GM12878 (cell line): ENCODE measurements around the gene DNAJB4. TPM values are rescaled to one million over a fixed set of nuclear protein-coding genes. Genes with fewer than 3 reads are reported as not detected.

Source experiments
- ATAC-seq: fragments of 200-7000 bp; cut with Tn5 transposase; 3 replicates; pipeline ENCODE4 v1.9.1; 2020; ENCODE audit warnings: mild to moderate bottlenecking, moderate library complexity
- BruUV-seq: library from RNA; stranded (reverse); fragments of 400-500 nt; replicated peaks from 2 replicates; lab custom pipeline; 2021; lab: Mats Ljungman, UMichigan
- CTCF ChIA-PET: fragments of 300-600 bp; sonication (Branson Sonifier 250); formaldehyde crosslinking; extraction: SDS; loops from one replicate; lab custom pipeline; 2021; ENCODE audit warnings: inconsistent platforms; lab: Yijun Ruan, JAX
- POLR2A ChIA-PET: fragments of 350-600 bp; formaldehyde crosslinking; extraction: SDS; loops from one replicate; lab custom pipeline; 2021; ENCODE audit warnings: inconsistent platforms; lab: Charles Lee
- RAD21 ChIA-PET: fragments of 300-600 bp; sonication (Branson Sonifier 250); formaldehyde crosslinking; loops from one replicate; lab custom pipeline; 2023; ENCODE audit warnings: antibody characterized with exemption; ENCODE audit not compliant: unreplicated experiment; lab: Charles Lee
- SMC1A ChIA-PET: fragments of 300-600 bp; sonication (Branson Sonifier 250); formaldehyde crosslinking; loops from one replicate; lab custom pipeline; 2023; ENCODE audit not compliant: unreplicated experiment, uncharacterized antibody; lab: Charles Lee
- DNase-seq: peaks from one replicate; pipeline ENCODE4 v3.0.0-alpha.2; 2011; ENCODE audit warnings: low read depth, low spot score
- FAIRE-seq: peaks from 3 replicates; lab custom pipeline; 2011; peaks lifted over from hg19 to GRCh38; lab: Jason Lieb, UNC
- H2AFZ ChIP-seq: 2 replicates; pipeline ENCODE4 v1.6.0; 2011; ENCODE audit warnings: low read depth, low read length, control low read depth; ENCODE audit not compliant: control insufficient read depth
- H3K27ac ChIP-seq: 2 replicates; pipeline ENCODE4 v1.5.1; 2011; ENCODE audit warnings: control low read depth; ENCODE audit not compliant: control insufficient read depth, insufficient read depth
- H3K27me3 ChIP-seq, 2 experiments: replicated peaks in 1 of 2; 2 replicates each; pipeline versions ENCODE4 v1.6.0 to v1.6.1; 2011; ENCODE audit warnings: low read length in 1 of 2; ENCODE audit not compliant: control insufficient read depth in 2 of 2, insufficient read depth in 2 of 2
- H3K36me3 ChIP-seq, 2 experiments: 2 replicates each; pipeline ENCODE4 v1.5.1; 2011; ENCODE audit warnings: low read length in 1 of 2; ENCODE audit not compliant: control insufficient read depth in 2 of 2, insufficient read depth in 2 of 2
- H3K4me1 ChIP-seq: 2 replicates; pipeline ENCODE4 v1.6.1; 2011; ENCODE audit warnings: mild to moderate bottlenecking, low read length, moderate library complexity, mixed read lengths; ENCODE audit not compliant: control insufficient read depth, insufficient read depth
- H3K4me2 ChIP-seq: 2 replicates; pipeline ENCODE4 v1.6.0; 2011; ENCODE audit warnings: control low read depth; ENCODE audit not compliant: control insufficient read depth, insufficient read depth
- H3K4me3 ChIP-seq: fragments of 200-600 bp; sonication (generic); 2 replicates; pipeline ENCODE4 v1.5.1; 2016
- H3K79me2 ChIP-seq: 2 replicates; pipeline ENCODE4 v1.6.0; 2011; ENCODE audit warnings: low read length; ENCODE audit not compliant: control insufficient read depth, insufficient read depth
- H3K9ac ChIP-seq: 2 replicates; pipeline ENCODE4 v1.8.0; 2011; ENCODE audit warnings: low read length, control low read depth, mixed read lengths; ENCODE audit not compliant: control insufficient read depth, insufficient read depth
- H3K9me3 ChIP-seq: replicated peaks from 3 replicates; pipeline ENCODE4 v1.5.1; 2011; ENCODE audit warnings: mild to moderate bottlenecking, low read length; ENCODE audit not compliant: control insufficient read depth, insufficient read depth
- H4K20me1 ChIP-seq: 2 replicates; pipeline ENCODE4 v1.6.0; 2011; ENCODE audit not compliant: control insufficient read depth, insufficient read depth
- CBFB ChIP-seq: IDR thresholded peaks from 2 replicates; pipeline ENCODE4 v1.6.1; 2016; ENCODE audit warnings: antibody characterized with exemption, low read depth
- CEBPB ChIP-seq, 2 experiments: fragments of 150-350 bp in 1 of 2; IDR thresholded peaks; 2 replicates each; pipeline ENCODE4 v1.6.1; 2012 to 2014; ENCODE audit warnings: low read depth in 2 of 2, low read length in 2 of 2, borderline replicate concordance in 1 of 2, inconsistent platforms in 1 of 2
- CHD2 ChIP-seq: IDR thresholded peaks from 2 replicates; pipeline ENCODE4 v1.6.1; 2011; ENCODE audit warnings: low read depth, low read length, improper control_type of control experiment, borderline replicate concordance
- E2F4 ChIP-seq: IDR thresholded peaks from 2 replicates; pipeline ENCODE4 v1.6.1; 2012; ENCODE audit warnings: low read depth, low read length, improper control_type of control experiment
- EZH2 ChIP-seq: IDR thresholded peaks from 2 replicates; pipeline ENCODE4 v1.6.1; 2012; ENCODE audit warnings: low read depth, mild to moderate bottlenecking, control low read depth, inconsistent platforms, low read length, borderline replicate concordance; ENCODE audit not compliant: control insufficient read depth
- HDAC2 ChIP-seq: fragments of 200-600 bp; sonication (generic); IDR thresholded peaks from 2 replicates; pipeline ENCODE4 v1.6.1; 2017
- MXI1 ChIP-seq: fragments of 150-350 bp; IDR thresholded peaks from 2 replicates; pipeline ENCODE4 v1.6.1; 2011; ENCODE audit warnings: low read depth, mild to moderate bottlenecking, inconsistent platforms, low read length, improper control_type of control experiment
- PAX5 ChIP-seq: IDR thresholded peaks from 2 replicates; pipeline ENCODE4 v1.6.1; 2011; ENCODE audit warnings: low read depth, low read length, borderline replicate concordance
- POLR2AphosphoS2 ChIP-seq: IDR thresholded peaks from 2 replicates; pipeline ENCODE4 v1.6.1; 2011; ENCODE audit warnings: low read depth, mild to moderate bottlenecking, low read length, improper control_type of control experiment, moderate library complexity
- RBBP5 ChIP-seq: fragments of 200-600 bp; sonication (generic); conservative IDR thresholded peaks from 2 replicates; pipeline ENCODE4 v1.6.1; 2016
- YY1 ChIP-seq: IDR thresholded peaks from 2 replicates; pipeline ENCODE4 v1.6.1; 2011; ENCODE audit warnings: low read depth, mild to moderate bottlenecking, low read length
- WGBS: methylation state at CpG from one replicate; pipeline ENCODE4 v1.1.6; 2016; ENCODE audit warnings: low lambda C conversion rate; ENCODE audit not compliant: insufficient replicate concordance, insufficient coverage; ENCODE audit errors: missing lambda C conversion rate; 5-methylcytosine and 5-hydroxymethylcytosine counted together
- in situ Hi-C: fragments of 300-500 bp; cut with MboI; formaldehyde crosslinking; loops from 9 replicates; pipeline ENCODE4 v1.14.3; 2018; ENCODE audit warnings: mixed read lengths
- intact Hi-C: fragments of 100-400 bp; cut with micrococcal nuclease; formaldehyde crosslinking; loops from one replicate; pipeline ENCODE4 v1.14.2; 2022; ENCODE audit not compliant: unreplicated experiment
- polyA plus RNA-seq, 11 experiments: library from polyadenylated mRNA; depleted of rRNA in 4 of 11; unstranded in 6 of 11; stranded (reverse) in 5 of 11; fragments of >200 nt; fragmentation: Nextera tagmentation in 4 of 11; fragmentation: Illumina TruSeq in 1 of 11; extraction: Ambion mirVana in 4 of 11; extraction: Trizol in 1 of 11; gene quantifications; 1 replicate in 1 of 11; 2 replicates in 10 of 11; pipeline versions ENCODE4 v1.2.1 to v1.2.3, GENCODE V29; 2011 to 2016; ENCODE audit warnings: inconsistent platforms in 2 of 11, missing spikeins in 2 of 11, low read depth in 1 of 11
- total RNA-seq, 4 experiments: library from RNA; depleted of rRNA in 3 of 4; stranded (reverse); fragments of >200 nt in 3 of 4; fragmentation: Illumina TruSeq in 1 of 4; extraction: Trizol in 1 of 4; gene quantifications; 2 replicates each; pipeline versions ENCODE4 v1.2.1 to v1.2.3, GENCODE V29; 2013 to 2021
- TF ChIP-seq, protein P1 (sequence below): IDR thresholded peaks from 2 replicates; pipeline ENCODE4 v1.6.1; 2011; ENCODE audit warnings: low read depth, mild to moderate bottlenecking, low read length, moderate library complexity, borderline replicate concordance; ENCODE audit errors: extremely low read depth

Gene DNAJB4
- total and polyA plus RNA-seq, 10 of the 15 experiments (the other 5 are each of a cell fraction or from before 2014, with no cell fraction given) = 3.8 to 10.5 (median 6.6) TPM

- no peak for TF ChIP-seq PAX5
- H3K79me2 ChIP-seq = no peaks in the 10 kb centered on the region
- no peaks in the 10 kb centered on the region for H3K9me3 ChIP-seq
- peaks cover 9 to 10% of the 10 kb centered on the region in 2 experiments for H3K27me3 ChIP-seq
- ATAC-seq (no peak), DNase-seq (no peak), FAIRE-seq (no peak)
- H3K36me3 ChIP-seq = no peaks in the 10 kb centered on the region
- no peak overlapping the region for H3K9ac ChIP-seq
- ChIA-PET POLR2A (interaction anchor here (1.0 kb wide), 1 partner anchor 15 kb away, joined by 5 read pairs; no protein-coding TSS in a partner anchor), RAD21 (no interaction called here), SMC1A (interaction anchor here (0.6 to 1.7 kb wide), 4 partner anchors 11 to 855 kb away, joined by 3 to 4 read pairs (median 4); partner anchors contain the start of gene DNAJB4), CTCF (interaction anchor here (0.9 to 2.2 kb wide), 3 partner anchors 66 to 89 kb away, joined by 4 to 6 read pairs (median 4); no protein-coding TSS in a partner anchor)
- no peak overlapping the region for H3K4me3 ChIP-seq
- intact Hi-C loops = no loop called here
- no peaks in the 10 kb centered on the region; the same call in 1 of the 2 replicates for H4K20me1 ChIP-seq
- H3K4me1 ChIP-seq = peaks cover 12% of the 10 kb centered on the region
- no peak overlapping the region for H2AFZ ChIP-seq
- H3K4me2 ChIP-seq = no peak overlapping the region
- in situ Hi-C loops = no loop called here
- WGBS = 46% methylated on average over 5 of the region's 5 CpGs
- no peak overlapping the region for H3K27ac ChIP-seq
- no TSS peak for BruUV-seq
Observed at GRCh38 chr1:78047106-78047505, 42.4 kb downstream of the DNAJB4 start.

DNA sequence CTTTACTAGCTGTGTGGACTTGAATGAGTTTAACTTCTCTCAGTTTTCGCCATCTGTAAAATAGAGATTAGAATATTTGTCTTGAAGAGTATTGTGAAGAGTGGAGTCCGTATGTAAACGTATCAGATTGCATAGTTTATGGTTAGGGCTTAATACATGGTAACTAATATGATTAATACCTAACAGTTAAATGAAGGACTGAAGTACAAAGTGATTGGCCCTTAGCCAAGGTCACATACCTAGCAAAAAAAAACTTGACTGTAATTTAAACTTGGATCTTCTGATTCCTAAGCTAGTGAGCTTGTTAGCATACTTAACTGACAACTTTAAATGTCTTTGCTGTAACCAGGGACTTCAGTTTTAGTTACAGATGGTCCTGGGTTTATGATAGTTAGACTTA is 42.9 kb downstream of the DNAJB4 start:
- Histone ChIP-seq H3K9ac (no peak overlapping the region), H3K27me3 (peaks cover 9 to 10% of the 10 kb centered on the region in 2 experiments), H3K79me2 (no peaks in the 10 kb centered on the region), H3K9me3 (no peaks in the 10 kb centered on the region), H3K4me1 (peaks cover 12% of the 10 kb centered on the region), H4K20me1 (no peaks in the 10 kb centered on the region; the same call in 1 of the 2 replicates), H3K4me3 (no peak overlapping the region), H2AFZ (no peak overlapping the region), H3K4me2 (no peak overlapping the region), H3K36me3 (no peaks in the 10 kb centered on the region), H3K27ac (no peak overlapping the region)
- RAD21 ChIA-PET = no interaction called here
- DNase-seq (no peak), ATAC-seq (no peak), FAIRE-seq (no peak)
- CTCF ChIA-PET = interaction anchor here (0.9 to 2.2 kb wide), 3 partner anchors 66 to 88 kb away, joined by 4 to 6 read pairs (median 4); no protein-coding TSS in a partner anchor
- BruUV-seq = no TSS peak
- intact Hi-C loops (no loop called here), in situ Hi-C loops (no loop called here)
- whole genome bisulfite sequencing = 52% methylated on average over 3 of the region's 3 CpGs
- SMC1A ChIA-PET = interaction anchor here (0.6 to 1.7 kb wide), 3 partner anchors 14 to 83 kb away, joined by 3 to 4 read pairs (median 3); partner anchors contain the start of gene DNAJB4
- POLR2A ChIA-PET = interaction anchor here (1.0 kb wide), 1 partner anchor 14 kb away, joined by 5 read pairs; no protein-coding TSS in a partner anchor
- TF ChIP-seq MXI1 (no peak), YY1 (no peak), HDAC2 (no peak), CBFB (no peak), RBBP5 (no peak), POLR2AphosphoS2 (no peak), CHD2 (no peak), E2F4 (no peak), EZH2 (no peak), CEBPB (IDR thresholded peaks at IDR 0.05; ENCODE audit: borderline replicate concordance in 1 of 2, low read depth in 2 of 2, low read length in 2 of 2) (no peak)
- TF ChIP-seq, protein P1, sequence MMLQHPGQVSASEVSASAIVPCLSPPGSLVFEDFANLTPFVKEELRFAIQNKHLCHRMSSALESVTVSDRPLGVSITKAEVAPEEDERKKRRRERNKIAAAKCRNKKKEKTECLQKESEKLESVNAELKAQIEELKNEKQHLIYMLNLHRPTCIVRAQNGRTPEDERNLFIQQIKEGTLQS = no peak
